Smooth muscle cell (in vitro differentiated cells): ENCODE data around the gene XPR1. TPM values are rescaled to one million over a fixed set of nuclear protein-coding genes. Genes with fewer than 3 reads are reported as not detected.

Source experiments
- DNase-seq: peaks from one replicate; lab custom pipeline; 2025; ENCODE audit not compliant: unreplicated experiment; lab: John Stamatoyannopoulos, UW
- H2AFZ ChIP-seq: fragments of 200-600 bp; sonication (generic); 2 replicates; pipeline ENCODE4 v1.6.0; 2016; ENCODE audit warnings: antibody characterized with exemption, low read depth, mild to moderate bottlenecking
- H3F3A ChIP-seq: fragments of 200-600 bp; sonication (generic); 2 replicates; pipeline ENCODE4 v1.6.0; 2017; ENCODE audit warnings: antibody characterized with exemption, low read depth
- H3K27ac ChIP-seq: fragments of 200-600 bp; sonication (generic); 2 replicates; pipeline ENCODE4 v1.5.1; 2016; ENCODE audit warnings: low read depth, mild to moderate bottlenecking
- H3K27me3 ChIP-seq: fragments of 200-600 bp; sonication (generic); 2 replicates; pipeline ENCODE4 v1.6.1; 2016; ENCODE audit warnings: low read depth, mild to moderate bottlenecking
- H3K36me3 ChIP-seq: fragments of 200-600 bp; sonication (generic); 2 replicates; pipeline ENCODE4 v1.5.1; 2016; ENCODE audit warnings: low read depth
- H3K4me1 ChIP-seq: fragments of 200-600 bp; sonication (generic); 2 replicates; pipeline ENCODE4 v1.5.1; 2016; ENCODE audit warnings: low read depth
- H3K4me2 ChIP-seq: fragments of 200-600 bp; sonication (generic); 2 replicates; pipeline ENCODE4 v1.6.0; 2016; ENCODE audit warnings: mild to moderate bottlenecking
- H3K4me3 ChIP-seq: fragments of 200-600 bp; sonication (generic); 2 replicates; pipeline ENCODE4 v1.5.1; 2016; ENCODE audit warnings: mild to moderate bottlenecking
- H3K79me2 ChIP-seq: fragments of 200-600 bp; sonication (generic); 2 replicates; pipeline ENCODE4 v1.6.0; 2016; ENCODE audit warnings: low read depth, mild to moderate bottlenecking
- H3K9ac ChIP-seq: fragments of 200-600 bp; sonication (generic); 2 replicates; pipeline ENCODE4 v1.6.0; 2016; ENCODE audit warnings: low read depth
- H3K9me3 ChIP-seq: fragments of 200-600 bp; sonication (generic); replicated peaks from 2 replicates; pipeline ENCODE4 v1.5.1; 2016; ENCODE audit warnings: low read depth
- H4K20me1 ChIP-seq: fragments of 200-600 bp; sonication (generic); 2 replicates; pipeline ENCODE4 v1.6.0; 2016; ENCODE audit warnings: low read depth
- WGBS: methylation state at CpG from one replicate; pipeline ENCODE4 v1.1.7; 2016; ENCODE audit warnings: low lambda C conversion rate; 5-methylcytosine and 5-hydroxymethylcytosine counted together
- polyA plus RNA-seq: library from polyadenylated mRNA; unstranded; fragments of >200 nt; fragmentation: Nextera tagmentation; extraction: Ambion mirVana; gene quantifications from 2 replicates; pipeline ENCODE4 v1.2.1, GENCODE V29; 2016
- total RNA-seq: library from RNA; depleted of rRNA; stranded (reverse); fragments of >200 nt; gene quantifications from 2 replicates; pipeline ENCODE4 v1.2.3, GENCODE V29; 2014
- TF ChIP-seq, protein P1 (sequence below): fragments of 200-600 bp; sonication (generic); IDR thresholded peaks from 2 replicates; pipeline ENCODE4 v1.5.1; 2017; ENCODE audit warnings: borderline replicate concordance, mild to moderate bottlenecking, antibody characterized with exemption; ENCODE audit not compliant: insufficient read depth, poor library complexity, severe bottlenecking

The XPR1 gene
- total and polyA plus RNA-seq, 2 experiments from 2014 or later: 9.5 to 27.6 TPM

DNA sequence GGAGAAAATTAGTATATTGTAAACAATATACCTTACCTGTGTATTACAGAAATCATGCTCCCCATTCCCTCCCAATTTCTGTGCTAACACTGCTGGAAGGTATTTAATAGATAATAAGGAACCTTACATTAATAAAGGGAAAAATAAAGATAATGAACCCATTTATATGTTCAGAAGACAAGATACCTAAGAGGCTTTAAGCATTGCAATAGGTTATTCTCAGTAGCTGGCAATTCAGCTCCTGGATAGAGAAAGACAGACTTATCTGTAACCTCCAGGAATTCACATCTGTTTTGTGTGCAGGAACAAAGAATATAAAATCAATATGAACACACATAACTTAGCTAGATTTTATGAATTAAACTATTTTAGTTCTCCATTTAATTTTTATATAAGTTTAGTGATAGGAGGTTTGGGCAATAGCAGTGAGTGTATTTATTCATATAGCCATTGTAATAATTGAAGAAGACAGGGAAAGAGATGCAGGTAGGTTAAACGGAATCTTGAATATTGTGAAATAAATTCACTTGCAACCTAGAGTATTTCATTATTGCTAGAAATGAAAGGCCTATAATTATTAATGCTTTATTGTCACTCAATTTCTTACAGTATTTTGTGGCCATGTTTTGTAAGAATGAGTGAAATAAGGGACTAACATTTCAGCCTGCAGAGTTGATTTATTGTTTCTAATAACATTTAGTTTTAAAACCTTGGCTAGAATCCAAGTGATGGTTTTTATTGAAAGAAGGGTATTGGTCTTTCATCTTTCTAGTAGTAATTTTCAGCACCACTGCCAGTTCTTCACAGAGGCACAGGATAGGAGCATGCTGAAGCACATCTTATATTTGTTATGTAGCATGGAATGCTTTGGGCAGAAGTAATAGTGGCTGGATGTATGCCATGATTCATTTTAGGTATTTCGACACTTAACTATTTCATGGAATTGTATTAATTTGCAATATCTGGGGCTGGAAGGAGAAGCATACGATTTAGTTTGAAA, 1.5 kb downstream of the XPR1 start:
- Histone ChIP-seq H3K4me3 (peak overlapping the region; percentile 67), H3F3A (no peaks in the 10 kb centered on the region), H3K27ac (no peak overlapping the region), H3K9ac (peak overlapping the region; percentile 43), H4K20me1 (peaks cover 45% of the 10 kb centered on the region), H3K36me3 (no peaks in the 10 kb centered on the region), H3K4me2 (peak overlapping the region; percentile 85), H3K27me3 (no peaks in the 10 kb centered on the region), H3K79me2 (peaks cover 49% of the 10 kb centered on the region), H2AFZ (no peak overlapping the region), H3K4me1 (peaks cover 20% of the 10 kb centered on the region), H3K9me3 (no peaks in the 10 kb centered on the region)
- DNase-seq: no peak
- 74% methylated on average over 3 of the region's 3 CpGs for WGBS
- TF ChIP-seq, protein P1, sequence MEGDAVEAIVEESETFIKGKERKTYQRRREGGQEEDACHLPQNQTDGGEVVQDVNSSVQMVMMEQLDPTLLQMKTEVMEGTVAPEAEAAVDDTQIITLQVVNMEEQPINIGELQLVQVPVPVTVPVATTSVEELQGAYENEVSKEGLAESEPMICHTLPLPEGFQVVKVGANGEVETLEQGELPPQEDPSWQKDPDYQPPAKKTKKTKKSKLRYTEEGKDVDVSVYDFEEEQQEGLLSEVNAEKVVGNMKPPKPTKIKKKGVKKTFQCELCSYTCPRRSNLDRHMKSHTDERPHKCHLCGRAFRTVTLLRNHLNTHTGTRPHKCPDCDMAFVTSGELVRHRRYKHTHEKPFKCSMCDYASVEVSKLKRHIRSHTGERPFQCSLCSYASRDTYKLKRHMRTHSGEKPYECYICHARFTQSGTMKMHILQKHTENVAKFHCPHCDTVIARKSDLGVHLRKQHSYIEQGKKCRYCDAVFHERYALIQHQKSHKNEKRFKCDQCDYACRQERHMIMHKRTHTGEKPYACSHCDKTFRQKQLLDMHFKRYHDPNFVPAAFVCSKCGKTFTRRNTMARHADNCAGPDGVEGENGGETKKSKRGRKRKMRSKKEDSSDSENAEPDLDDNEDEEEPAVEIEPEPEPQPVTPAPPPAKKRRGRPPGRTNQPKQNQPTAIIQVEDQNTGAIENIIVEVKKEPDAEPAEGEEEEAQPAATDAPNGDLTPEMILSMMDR: no peak

DNA sequence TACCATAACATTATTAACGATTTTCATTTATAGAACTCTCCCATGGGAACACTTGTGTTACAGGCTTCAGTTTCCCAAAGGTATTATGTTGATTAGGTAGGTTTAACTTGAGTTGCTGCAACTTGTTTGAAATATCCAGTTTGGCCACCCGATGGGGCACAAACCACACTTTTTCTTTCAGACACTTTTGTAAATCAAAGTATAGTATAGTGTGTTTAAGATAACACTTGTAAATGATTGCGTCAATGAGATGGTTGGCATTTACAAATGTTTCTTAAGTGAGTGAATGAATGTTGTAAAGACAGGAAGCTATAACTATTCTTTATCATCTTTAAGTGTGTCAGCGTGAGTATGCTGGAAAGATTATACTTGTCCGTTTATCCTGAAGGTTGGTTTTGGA, 4.3 kb downstream of the XPR1 start:
- no peak for DNase-seq

DNA sequence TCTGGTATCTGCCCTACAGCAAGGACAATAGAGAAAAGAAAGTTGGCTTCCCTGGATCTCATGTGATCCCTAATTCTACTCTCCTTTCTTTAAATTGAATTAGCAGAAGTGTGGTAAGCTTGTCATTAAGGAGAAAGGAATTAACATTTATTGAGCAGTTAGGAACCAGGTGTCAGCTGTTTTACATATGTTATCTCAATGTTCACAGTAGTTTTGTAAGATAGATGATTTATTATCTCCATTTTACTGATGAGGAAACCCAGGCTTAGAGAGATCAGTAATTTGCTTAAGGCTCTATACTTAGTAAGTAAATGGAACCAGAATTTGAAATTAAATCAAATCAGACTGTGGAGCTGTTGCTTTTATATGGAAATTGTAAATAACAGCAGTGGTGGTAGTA, 8.0 kb downstream of the XPR1 start:
- Histone ChIP-seq H3K4me2 (no peak overlapping the region), H3K27ac (no peak overlapping the region), H4K20me1 (peaks cover 67% of the 10 kb centered on the region), H3K27me3 (no peaks in the 10 kb centered on the region), H3K9me3 (no peaks in the 10 kb centered on the region), H3K4me1 (no peaks in the 10 kb centered on the region), H3K36me3 (no peaks in the 10 kb centered on the region), H3F3A (no peaks in the 10 kb centered on the region), H2AFZ (no peak overlapping the region), H3K9ac (no peak overlapping the region), H3K79me2 (peaks cover 55% of the 10 kb centered on the region), H3K4me3 (no peak overlapping the region)
- DNase-seq: no peak
- TF ChIP-seq, protein P1: no peak

More for the DNA sequence above, 4.3 kb downstream of the XPR1 start:
- H3K9ac ChIP-seq: no peak overlapping the region
- H3K79me2 ChIP-seq: peaks cover 64% of the 10 kb centered on the region
- no peaks in the 10 kb centered on the region for H3K36me3 ChIP-seq
- H2AFZ ChIP-seq: no peak overlapping the region
- peaks cover 62% of the 10 kb centered on the region for H4K20me1 ChIP-seq
- peaks cover 20% of the 10 kb centered on the region for H3K4me1 ChIP-seq
- no peaks in the 10 kb centered on the region for H3K9me3 ChIP-seq
- H3F3A ChIP-seq: no peaks in the 10 kb centered on the region
- TF ChIP-seq, protein P1: no peak
- no peak overlapping the region for H3K4me2 ChIP-seq
- no peaks in the 10 kb centered on the region for H3K27me3 ChIP-seq
- H3K27ac ChIP-seq: no peak overlapping the region
- WGBS: 72% methylated on average over 5 of the region's 5 CpGs
- no peak overlapping the region for H3K4me3 ChIP-seq
